ENCODE data around the gene MXRA7. TPM values are rescaled to one million over a fixed set of nuclear protein-coding genes. Genes with fewer than 3 reads are reported as not detected.

The MXRA7 gene
- total RNA-seq, 4 donors from 2014 or later: 124 to 243 (median 165) TPM

- TF ChIP-seq CTCF (IDR thresholded peaks at IDR 0.05; ENCODE audit: low read depth): no peak
Observed at GRCh38 chr17:76638263-76638662, 72.5 kb downstream of the MXRA7 start.

GRCh38 chr17:76635659-76636360, 75.0 kb downstream of the MXRA7 start:
- TF ChIP-seq CTCF (IDR thresholded peaks at IDR 0.05; ENCODE audit: low read depth): no peak

- no peak for TF ChIP-seq CTCF (IDR thresholded peaks at IDR 0.05; ENCODE audit: low read depth)
Observed at GRCh38 chr17:76635039-76635438, 75.7 kb downstream of the MXRA7 start.

- TF ChIP-seq CTCF (IDR thresholded peaks at IDR 0.05; ENCODE audit: low read depth): no peak
Observed at GRCh38 chr17:76633628-76634328, 77.0 kb downstream of the MXRA7 start.

- no peak for TF ChIP-seq CTCF (IDR thresholded peaks at IDR 0.05; ENCODE audit: low read depth)
Observed at GRCh38 chr17:76631821-76632565, 78.8 kb downstream of the MXRA7 start.

- TF ChIP-seq CTCF (IDR thresholded peaks at IDR 0.05; ENCODE audit: low read depth): no peak
Observed at GRCh38 chr17:76630151-76630550, 80.6 kb downstream of the MXRA7 start.

Small RNAs within 50 kb of the gene (small RNA-seq; reads per million reads assigned to genes)
- gene AC005837.3 (not detected), gene RF02271 (not detected), gene RNU6-227P (not detected), gene RNU6-97P (not detected), gene RNY4P36 (not detected)

Other genes with a start within 250 kb of the MXRA7 start
- not detected for gene AANAT, start 243.4 kb downstream of the MXRA7 start, total RNA-seq
- gene RHBDF2, start 209.5 kb downstream of the MXRA7 start, total RNA-seq: 10 to 100 TPM; 23.2 to 68.0 (median 37.2) TPM
- 10 to 100 TPM; 29.9 to 48.6 (median 40.3) TPM for gene CYGB, start 173.3 kb downstream of the MXRA7 start, total RNA-seq
- 10 to 100 TPM in 3 of 4 donors, 1 to 10 TPM in 1; 8.0 to 15.6 (median 11.3) TPM for gene PRCD, start 170.9 kb downstream of the MXRA7 start, total RNA-seq
- 10 to 100 TPM in 2 of 4 donors, 1 to 10 TPM in 2; 4.2 to 18.0 (median 12.7) TPM for gene ST6GALNAC2, start 125.1 kb downstream of the MXRA7 start, total RNA-seq
- 1 to 10 TPM in 3 of 4 donors, under 1 TPM in 1; 0.51 to 1.8 (median 1.5) TPM for gene ST6GALNAC1, start 67.2 kb downstream of the MXRA7 start, total RNA-seq
- gene JMJD6, start 15.6 kb upstream of the MXRA7 start, total RNA-seq: 10 to 100 TPM; 17.5 to 21.8 (median 18.8) TPM
- 10 to 100 TPM; 23.7 to 56.4 (median 31.2) TPM for gene METTL23, start 15.9 kb upstream of the MXRA7 start, total RNA-seq
- gene SRSF2, start 26.4 kb upstream of the MXRA7 start, total RNA-seq: 100 to 1,000 TPM; 126 to 238 (median 159) TPM
- 10 to 100 TPM; 18.5 to 35.9 (median 26.9) TPM for gene MFSD11, start 27.2 kb upstream of the MXRA7 start, total RNA-seq
- gene MGAT5B, start 157.4 kb upstream of the MXRA7 start, total RNA-seq: under 1 TPM in 2 of 4 donors, not detected in 2; 0.19 to 0.88 TPM

Data from subcutaneous adipose tissue (tissue), 4 donors.